Activated effector memory CD4-positive, alpha-beta T cell treated with anti-CD3 and anti-CD28 coated beads, Interleukin-2, amount 50 U/mL, for 16 hours (primary cell): Measurements from ENCODE around the gene VGLL3.
"Not testable (repeated sequence)": the region's sequence is repeated elsewhere in the genome, so short reads cannot be mapped to it uniquely, and the experiment has no call there.

ENCODE experiments used
- DNase-seq: peaks from one replicate; pipeline ENCODE4 v3.0.0-alpha.2; 2020

VGLL3 gene

GRCh38 chr3:86989006-86989405 is 1.9 kb downstream of the VGLL3 start:
- no peak for DNase-seq

DNA sequence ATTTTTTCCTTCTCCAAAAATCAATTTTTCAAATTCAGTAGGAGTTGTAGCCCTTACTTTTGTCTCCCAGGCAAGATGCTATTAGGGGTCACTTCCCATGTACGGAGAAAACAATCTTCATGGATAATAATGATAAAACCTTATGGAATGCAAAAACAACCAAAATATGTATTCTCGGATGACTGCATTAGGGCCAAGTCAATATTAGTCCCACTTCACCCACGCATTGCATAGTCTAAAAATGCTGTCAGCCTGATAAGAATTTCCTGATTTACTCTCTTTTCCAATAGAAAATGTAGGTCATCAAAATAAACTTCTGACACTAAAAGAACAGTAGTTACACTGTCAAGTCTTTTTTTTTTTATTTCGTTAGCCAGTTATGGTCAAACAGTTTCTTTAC is 2.7 kb downstream of the VGLL3 start:
- DNase-seq = no peak

- DNase-seq = no peak
Measured at GRCh38 chr3:86987421-86987715, 3.6 kb downstream of the VGLL3 start.

GRCh38 chr3:86986671-86987420 is 4.1 kb downstream of the VGLL3 start:
- DNase-seq = no peak

- no peak for DNase-seq
Measured at GRCh38 chr3:86985181-86985826, 5.6 kb downstream of the VGLL3 start.

GRCh38 chr3:86984271-86984670 is 6.7 kb downstream of the VGLL3 start:
- DNase-seq = no peak

DNA sequence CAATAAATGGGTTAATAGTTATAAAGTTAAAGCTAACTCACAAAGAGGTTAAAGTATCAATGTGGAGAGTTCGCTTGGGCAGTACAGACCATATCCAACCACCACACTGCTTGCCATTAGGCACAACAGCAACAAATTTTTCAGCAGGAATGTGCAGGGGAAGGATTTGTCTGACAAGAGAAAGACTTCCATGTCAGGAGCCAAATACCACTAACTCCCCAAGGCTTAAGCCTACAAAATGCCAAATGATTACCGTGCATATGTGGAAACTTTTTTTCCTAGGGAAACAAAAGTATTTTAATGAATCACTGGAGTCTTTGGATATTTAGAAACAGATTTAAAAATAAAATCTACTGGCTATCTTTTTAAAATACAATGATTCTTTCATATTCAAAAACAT is 8.1 kb downstream of the VGLL3 start:
- no peak for DNase-seq

GRCh38 chr3:86978111-86978551 is 12.8 kb downstream of the VGLL3 start:
- DNase-seq = no peak

DNA sequence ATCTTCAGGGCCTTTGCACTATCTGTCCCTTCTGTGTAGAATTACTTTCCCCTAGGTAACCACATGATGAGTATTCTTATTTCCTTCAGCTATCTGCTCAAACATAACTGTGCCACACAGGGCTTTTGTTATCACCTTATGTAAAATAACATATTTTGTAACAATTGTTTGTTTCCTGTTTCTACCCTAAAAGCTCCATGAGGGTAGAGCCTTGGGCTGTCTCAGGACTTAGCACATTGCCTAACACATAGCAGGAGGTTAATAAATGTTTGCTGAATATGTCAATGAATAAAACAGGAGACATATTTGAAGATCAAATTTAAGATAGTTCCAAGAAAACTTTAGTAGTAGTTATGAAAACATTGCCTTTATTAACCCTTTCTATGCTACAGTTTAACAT is 14.7 kb downstream of the VGLL3 start:
- no peak for DNase-seq

- not testable (repeated sequence) for DNase-seq
Measured at GRCh38 chr3:86974177-86974576, 16.8 kb downstream of the VGLL3 start.

- no peak for DNase-seq
Measured at GRCh38 chr3:86973440-86973839, 17.5 kb downstream of the VGLL3 start.

GRCh38 chr3:86969500-86970189 is 21.3 kb downstream of the VGLL3 start:
- no peak for DNase-seq

- DNase-seq = no peak
Measured at GRCh38 chr3:86968244-86968932, 22.6 kb downstream of the VGLL3 start.

- no peak for DNase-seq
Measured at GRCh38 chr3:86967062-86967461, 23.9 kb downstream of the VGLL3 start.

DNA sequence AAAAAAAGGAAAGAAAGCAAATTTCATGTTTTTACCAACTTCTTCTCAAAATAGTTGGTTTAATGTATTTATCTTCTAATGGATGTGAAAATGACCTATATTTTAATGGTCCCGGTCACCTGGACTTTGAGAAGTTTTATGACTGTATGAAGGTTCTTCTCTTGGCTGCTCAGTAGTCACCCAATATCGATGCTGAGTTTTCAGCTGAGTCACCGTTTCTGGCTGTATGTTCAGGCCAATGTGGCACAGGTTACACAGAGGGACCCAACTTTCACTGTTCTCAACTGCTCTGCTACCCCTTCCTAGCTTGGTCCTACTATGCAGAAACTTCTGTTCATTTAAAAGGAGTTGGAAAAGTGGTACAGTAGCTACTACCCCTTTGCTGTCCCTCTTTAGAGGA is 25.8 kb downstream of the VGLL3 start:
- no peak for DNase-seq

DNA sequence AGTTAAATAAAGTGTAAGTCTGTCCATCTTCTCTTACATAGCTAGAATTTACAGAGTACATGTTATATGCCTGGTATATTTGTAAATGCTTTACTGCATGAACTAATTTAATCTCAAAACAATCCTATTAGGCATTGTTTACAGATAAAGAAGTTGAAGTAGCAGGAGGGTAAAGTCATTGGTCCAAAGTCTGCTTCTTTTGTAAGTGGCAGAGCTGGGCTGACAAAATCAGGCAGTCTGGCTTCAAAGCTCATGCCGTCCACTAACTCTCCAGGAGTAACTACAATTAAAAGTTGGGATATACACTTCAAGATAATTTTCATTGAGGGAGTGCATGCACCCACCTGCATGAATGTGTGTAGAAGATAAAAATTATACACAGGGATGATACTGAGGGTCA is 27.3 kb downstream of the VGLL3 start:
- DNase-seq = no peak

- no peak for DNase-seq
Measured at GRCh38 chr3:86961297-86961696, 29.7 kb downstream of the VGLL3 start.

DNA sequence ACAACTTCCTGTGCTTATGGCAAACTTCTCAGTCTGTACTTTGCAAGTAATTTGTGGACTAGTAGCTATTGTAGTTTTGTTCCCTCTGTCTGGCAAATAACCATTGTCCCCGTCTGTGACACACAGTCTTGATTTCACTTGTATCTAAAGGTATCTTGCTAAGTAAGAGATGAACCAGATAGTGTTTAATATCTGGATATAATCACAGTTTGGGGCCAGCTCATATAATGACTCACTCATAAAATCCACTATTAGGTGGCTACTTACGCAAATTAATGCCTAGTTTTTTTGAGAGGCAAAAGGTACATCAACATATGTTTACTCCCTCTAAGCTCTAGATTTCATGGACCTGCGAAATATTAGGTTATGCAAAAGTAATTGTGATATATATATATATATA is 30.4 kb downstream of the VGLL3 start:
- DNase-seq = no peak

- no peak for DNase-seq
Measured at GRCh38 chr3:86958534-86958933, 32.4 kb downstream of the VGLL3 start.

GRCh38 chr3:86954747-86955146 is 36.2 kb downstream of the VGLL3 start:
- no peak for DNase-seq

- no peak for DNase-seq
Measured at GRCh38 chr3:86954226-86954625, 36.7 kb downstream of the VGLL3 start.

GRCh38 chr3:86951322-86951721 is 39.6 kb downstream of the VGLL3 start:
- no peak for DNase-seq

- no peak for DNase-seq
Measured at GRCh38 chr3:86950717-86951116, 40.2 kb downstream of the VGLL3 start.

DNA sequence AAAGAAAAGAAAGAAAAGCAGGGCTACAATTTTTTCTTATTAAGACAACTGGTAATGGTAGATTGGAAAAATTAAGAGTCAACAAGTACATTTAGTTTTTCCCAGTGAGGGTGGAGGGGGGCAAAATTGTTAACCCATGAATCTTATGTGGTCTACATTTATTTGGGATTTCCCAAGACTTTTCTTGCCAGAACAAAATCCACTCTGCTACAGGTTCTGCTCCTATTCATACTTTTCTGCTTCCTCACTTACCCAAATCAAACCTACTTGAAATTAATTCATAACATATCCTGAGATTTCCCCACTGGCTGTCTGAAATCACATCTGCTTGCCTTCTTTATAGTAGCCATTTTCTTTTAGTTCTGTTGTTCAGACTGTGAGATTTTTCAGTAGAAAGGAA is 41.1 kb downstream of the VGLL3 start:
- DNase-seq = no peak
